GM04503 (cell line): Measurements from ENCODE around the gene POT1.

Experiments used
- DNase-seq: peaks from one replicate; pipeline ENCODE4 v3.0.0-alpha.2; 2012; ENCODE audit warnings: low read depth

POT1 gene

GRCh38 chr7:124909808-124910207 lies 19.8 kb downstream of the POT1 start:
- no peak for DNase-seq

DNA sequence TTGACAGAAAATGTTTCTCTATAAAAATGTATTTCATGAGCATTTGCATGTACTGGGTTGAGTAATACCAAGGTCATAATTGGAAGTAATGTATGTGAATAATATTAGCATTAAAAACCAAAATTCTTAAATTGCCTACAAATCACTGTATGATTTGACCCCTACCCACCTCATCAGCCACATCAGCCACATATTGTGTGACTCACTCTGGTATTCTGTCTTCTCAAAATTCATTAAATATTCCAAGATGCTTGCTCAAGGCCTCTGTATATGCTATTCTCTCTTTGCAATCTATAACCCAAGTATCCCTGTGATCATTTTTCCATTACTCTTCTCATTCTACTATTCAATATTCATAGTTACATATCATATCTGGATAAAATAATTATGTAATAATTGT lies 21.4 kb downstream of the POT1 start:
- DNase-seq = no peak

DNA sequence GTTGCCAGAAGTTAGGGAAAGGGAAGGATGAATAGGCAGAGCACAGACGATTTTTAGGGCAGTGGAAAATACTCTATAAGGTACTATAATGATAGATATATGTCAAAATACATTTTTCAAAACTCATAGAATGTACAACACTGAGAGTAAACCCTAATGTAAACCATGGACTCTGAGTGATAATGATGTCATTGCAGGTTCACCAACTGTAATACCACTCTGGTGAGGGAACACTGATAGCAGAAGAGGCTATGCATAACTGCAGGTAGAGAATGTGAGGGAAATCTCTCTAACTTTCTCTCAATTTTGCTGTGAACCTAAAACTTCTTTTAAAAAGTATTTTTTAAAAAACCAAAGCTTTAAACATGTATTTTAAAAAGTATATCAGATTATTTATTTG lies 22.1 kb downstream of the POT1 start:
- no peak for DNase-seq

GRCh38 chr7:124898531-124898930 lies 31.1 kb downstream of the POT1 start:
- DNase-seq = no peak

- no peak for DNase-seq
Observed at GRCh38 chr7:124896001-124896400, 33.6 kb downstream of the POT1 start.

- DNase-seq = no peak
Observed at GRCh38 chr7:124893140-124893827, 36.3 kb downstream of the POT1 start.

GRCh38 chr7:124887247-124887646 lies 42.4 kb downstream of the POT1 start:
- no peak for DNase-seq

GRCh38 chr7:124881981-124882380 lies 47.6 kb downstream of the POT1 start:
- no peak for DNase-seq

DNA sequence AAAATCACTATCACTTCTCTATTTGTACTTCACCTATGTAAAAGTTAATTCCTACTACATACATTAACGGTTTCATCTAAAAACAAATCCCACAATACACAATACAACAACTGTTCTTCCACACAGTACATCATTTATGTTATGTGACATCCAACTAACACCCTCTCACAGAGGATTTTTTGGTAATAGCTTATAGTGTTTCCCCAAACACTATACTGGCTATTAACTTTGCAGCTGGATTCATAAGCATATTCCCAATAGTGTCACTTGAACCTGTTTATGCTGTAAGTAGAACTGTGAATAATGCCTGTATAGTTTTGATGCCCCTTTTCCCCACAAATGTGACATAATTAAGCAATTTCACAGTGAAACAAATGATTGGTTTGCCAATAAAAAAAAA lies 49.9 kb downstream of the POT1 start:
- DNase-seq = no peak

- DNase-seq = no peak
Observed at GRCh38 chr7:124879103-124879502, 50.5 kb downstream of the POT1 start.

GRCh38 chr7:124874644-124875163 lies 54.9 kb downstream of the POT1 start:
- no peak for DNase-seq

GRCh38 chr7:124857672-124858235 lies 71.9 kb downstream of the POT1 start:
- DNase-seq = no peak

DNA sequence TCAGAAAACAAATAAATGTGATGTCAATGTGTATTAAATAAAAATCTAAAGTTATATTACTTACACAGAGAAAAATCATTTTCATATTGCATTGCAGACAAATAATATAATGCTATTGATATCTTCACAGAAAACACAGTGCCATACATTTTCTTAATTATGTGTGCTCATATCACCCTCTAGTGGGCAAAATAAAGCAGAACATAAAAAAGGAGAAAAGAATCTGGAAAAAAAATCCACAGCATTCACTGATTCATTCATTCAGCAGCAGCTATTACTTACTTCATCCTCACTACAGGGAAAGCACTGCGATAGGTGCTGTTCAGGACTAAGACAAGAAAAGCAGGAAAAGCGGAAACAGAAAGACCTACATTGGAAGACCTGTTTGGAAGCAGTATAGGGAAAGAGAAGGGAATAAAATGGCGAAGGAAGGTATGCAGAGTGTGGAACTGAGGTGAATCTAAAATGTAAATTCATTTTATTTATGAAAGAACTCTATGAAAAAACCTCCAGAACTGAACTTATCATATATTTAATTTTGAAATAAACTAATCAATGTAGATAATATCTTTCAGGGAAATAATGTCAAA lies 73.2 kb downstream of the POT1 start:
- peak; percentile 5 for DNase-seq

DNA sequence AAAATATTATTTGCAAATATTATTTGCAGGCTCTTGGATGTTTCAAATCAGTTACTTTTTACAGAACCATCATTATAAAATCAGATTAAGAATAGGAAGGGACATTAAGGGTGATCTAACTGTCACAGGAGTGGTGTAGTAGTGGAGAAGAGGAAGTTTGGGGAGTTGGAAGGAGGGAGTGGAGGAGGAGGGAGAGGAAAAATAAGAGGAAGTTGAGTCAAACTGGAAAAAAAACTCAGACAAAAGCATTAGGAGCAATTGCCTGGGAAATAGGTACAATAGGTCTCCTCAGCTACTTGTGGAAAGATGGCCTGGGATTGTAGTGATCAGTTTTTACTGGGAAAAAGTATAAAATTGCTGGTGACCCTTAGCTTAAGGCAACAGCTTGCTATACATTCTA lies 86.3 kb downstream of the POT1 start:
- DNase-seq = no peak

DNA sequence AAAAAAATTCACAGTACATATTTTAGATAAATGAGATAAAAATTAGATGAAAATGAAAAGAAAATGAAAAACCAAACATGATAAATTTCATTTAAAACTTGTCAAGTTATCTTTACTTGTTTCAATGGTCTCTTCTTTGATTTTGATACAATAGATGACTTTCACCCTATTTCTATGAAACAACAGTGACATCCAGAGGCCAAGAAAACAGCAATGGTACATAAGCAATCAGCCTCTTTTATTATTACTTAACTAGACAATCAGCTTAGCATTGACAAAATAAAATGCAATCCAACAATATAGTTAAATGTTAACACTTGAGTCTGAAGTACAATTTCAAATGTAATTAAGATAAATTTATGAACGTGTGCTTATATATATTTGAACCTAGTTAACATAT lies 89.2 kb downstream of the POT1 start:
- no peak for DNase-seq

DNA sequence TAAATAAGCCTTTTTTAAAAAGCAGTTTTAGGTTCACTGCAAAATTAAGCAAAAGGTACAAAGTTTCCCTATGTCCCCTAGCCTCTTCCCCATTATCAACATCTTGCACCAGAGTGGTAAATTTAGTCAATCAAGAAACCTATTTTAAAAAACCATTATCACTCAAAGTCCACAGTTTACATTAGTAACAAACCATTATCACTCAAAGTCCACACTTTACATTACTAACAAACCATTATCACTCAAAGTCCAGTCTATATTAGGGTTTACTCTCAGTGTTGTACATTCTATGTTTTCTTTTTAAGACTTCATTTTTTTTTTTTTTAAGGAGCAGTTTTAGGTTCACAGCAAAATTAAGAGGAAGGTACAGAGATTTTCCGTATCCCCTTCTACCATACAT lies 89.9 kb downstream of the POT1 start:
- DNase-seq = no peak

- no peak for DNase-seq
Observed at GRCh38 chr7:124836173-124836572, 93.5 kb downstream of the POT1 start.

DNA sequence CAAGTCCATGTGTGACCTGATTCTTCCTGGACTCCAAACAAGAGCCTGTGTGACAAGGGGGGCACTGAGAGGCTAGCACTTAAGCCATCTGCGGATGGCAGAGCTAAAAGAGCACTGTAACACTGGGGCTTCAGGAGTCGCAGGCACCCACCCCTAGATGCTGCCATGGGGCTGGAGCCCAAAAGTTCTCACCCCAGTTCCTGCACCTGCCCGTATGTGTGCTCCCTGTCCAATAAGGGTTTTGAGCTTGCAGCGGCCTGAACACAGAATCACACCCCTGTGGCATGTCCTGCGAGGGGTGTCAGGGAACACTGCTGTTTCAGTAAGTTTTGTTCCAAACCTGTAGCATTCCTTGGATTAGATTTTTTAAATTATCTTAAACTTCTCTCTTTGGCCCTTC lies 110.8 kb downstream of the POT1 start:
- DNase-seq = no peak

- DNase-seq = no peak
Observed at GRCh38 chr7:124813994-124814798, 115.4 kb downstream of the POT1 start.

DNA sequence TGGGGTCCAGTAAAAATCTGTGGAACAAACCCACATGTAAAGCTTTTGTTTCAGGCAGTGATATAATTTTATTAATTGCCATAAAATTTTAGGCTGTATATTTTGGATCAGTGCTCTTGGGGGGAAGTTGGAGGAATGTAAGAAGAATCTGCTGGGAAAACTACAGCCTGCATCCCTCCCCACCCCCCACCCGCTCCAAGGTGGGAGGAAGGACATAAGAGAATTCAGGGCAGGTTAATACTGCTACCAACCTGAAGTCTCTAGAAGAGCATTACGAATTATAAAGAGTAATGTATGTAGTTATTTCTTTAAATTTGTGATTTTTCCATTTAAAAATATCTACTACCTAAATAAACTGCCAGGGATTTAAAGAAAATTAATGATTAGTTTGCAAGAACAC lies 116.9 kb downstream of the POT1 start:
- no peak for DNase-seq

GRCh38 chr7:124811341-124811740 lies 118.3 kb downstream of the POT1 start:
- DNase-seq = no peak

- DNase-seq = no peak
Observed at GRCh38 chr7:124810605-124811004, 119.0 kb downstream of the POT1 start.

DNA sequence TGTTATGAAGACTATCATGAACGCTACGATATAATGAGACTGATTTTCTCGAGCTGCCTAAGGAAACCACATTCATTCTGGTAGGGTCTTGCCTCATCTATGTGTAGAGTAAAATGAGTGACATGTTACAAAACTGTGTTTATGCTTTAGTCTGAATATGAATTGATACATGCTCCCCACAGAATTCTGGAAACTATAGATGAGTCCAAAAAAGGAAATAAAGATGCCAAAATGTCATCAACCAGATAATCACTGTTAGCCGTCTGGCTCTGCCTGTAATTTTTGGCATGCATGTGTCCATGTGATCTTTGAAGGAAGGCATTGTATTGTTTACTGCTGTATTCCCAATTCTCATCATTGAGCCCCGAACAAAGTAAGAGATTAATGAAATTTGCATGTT lies 121.4 kb downstream of the POT1 start:
- DNase-seq = no peak
